ENCODE measurements around the gene PKD2.

PKD2 gene

GRCh38 chr4:88027611-88028608 is 20.5 kb downstream of the PKD2 start:
- DNase-seq (ENCODE audit: low read depth in 3 of 3), result no peak

DNA sequence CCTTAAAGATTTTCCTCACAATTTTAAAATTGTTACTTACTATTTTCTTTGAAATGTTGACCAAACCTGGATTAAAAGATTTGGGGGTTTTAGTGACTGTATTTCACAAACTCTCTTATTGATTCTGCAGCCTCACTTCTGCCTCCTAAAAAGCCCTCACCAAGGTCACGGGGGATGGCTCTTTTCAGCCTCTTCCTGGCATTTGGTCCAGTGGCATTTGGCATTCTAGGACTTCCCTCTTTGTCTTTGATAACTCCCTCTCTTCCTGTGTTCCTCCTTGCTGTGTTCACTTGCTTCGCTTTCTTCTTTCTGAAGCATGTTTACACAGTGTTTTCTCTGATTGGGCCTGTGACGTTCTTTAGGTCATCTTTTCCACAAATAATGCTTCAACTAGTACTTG is 21.5 kb downstream of the PKD2 start:
- no peak for DNase-seq (ENCODE audit: low read depth in 3 of 3)

DNA sequence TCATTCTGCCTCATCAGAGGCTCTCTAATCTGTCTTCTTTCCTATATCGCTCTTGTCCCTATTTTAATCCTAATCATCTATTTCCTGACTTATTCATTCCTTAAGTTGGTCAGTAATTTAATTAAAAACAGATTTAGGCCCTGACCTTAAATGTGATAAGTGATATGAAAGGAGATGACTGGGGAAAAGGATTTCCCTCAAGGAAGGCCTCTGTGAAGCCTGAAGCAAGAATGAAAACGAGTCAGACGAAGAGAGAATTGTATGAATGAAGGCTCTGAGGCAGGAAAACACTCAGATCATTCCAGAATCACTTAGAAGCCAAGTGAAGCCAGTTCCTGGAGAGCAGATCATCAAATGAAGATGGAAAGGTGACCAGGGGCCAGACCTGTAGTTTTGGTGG is 22.1 kb downstream of the PKD2 start:
- no peak for DNase-seq (ENCODE audit: low read depth in 3 of 3)

DNA sequence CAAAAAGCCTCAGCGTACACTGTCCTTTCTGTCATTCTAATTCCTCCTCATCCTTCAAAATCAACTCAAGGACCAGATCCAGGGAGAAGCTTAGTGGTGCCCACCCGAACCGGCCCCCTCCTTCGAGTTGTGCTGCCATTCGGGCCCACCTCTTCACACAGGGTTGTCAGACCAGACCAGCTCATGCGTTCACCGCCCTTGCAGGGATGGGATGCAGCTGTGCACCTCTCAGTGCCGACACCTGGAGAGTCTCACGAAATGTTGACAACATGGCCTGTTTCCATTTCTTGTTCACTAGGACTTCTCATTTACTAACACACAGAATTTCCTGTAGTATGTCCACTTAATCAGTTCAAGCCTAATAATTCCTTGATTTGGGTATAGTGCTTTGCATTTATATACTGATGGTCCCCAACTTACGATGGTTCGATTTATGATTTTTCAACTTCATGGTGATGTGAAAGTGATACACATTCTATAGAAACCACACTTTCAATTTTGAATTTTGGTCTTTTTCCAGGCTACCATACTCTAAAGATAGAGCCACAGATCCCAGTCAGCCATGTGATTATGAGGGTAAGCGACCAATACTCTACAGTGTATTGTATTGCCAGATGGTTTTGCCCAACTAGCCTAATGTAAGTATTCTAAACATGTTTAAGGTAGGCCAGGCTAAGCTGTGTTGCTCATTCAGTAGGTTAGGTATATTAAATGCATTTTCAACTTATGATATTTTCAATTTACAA is 23.3 kb downstream of the PKD2 start:
- DNase-seq (ENCODE audit: low read depth in 3 of 3), result no peak

GRCh38 chr4:88033309-88033708 is 25.9 kb downstream of the PKD2 start:
- DNase-seq (ENCODE audit: low read depth in 3 of 3), result peak in 1 of 3 donors; percentile 19

DNA sequence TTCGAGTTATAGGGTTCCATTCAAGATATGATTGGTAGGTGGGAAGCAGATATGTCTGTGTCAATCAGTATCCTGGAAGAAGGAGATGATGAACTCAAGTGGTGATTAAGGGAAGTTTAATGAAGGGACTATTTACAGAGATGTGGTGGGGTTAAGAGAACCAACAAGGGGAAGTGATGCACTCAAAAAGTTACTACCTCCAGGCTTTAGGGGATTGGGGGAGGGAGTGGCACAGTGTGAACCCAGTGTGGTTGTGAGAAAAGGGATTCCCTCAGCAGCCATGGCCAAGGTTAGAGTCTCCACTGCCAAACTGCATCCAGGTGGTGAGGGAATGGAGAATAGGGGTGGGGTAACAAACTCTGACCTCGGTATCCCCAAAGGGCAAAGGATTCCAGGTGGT is 27.9 kb downstream of the PKD2 start:
- DNase-seq (ENCODE audit: low read depth in 3 of 3), result no peak

DNA sequence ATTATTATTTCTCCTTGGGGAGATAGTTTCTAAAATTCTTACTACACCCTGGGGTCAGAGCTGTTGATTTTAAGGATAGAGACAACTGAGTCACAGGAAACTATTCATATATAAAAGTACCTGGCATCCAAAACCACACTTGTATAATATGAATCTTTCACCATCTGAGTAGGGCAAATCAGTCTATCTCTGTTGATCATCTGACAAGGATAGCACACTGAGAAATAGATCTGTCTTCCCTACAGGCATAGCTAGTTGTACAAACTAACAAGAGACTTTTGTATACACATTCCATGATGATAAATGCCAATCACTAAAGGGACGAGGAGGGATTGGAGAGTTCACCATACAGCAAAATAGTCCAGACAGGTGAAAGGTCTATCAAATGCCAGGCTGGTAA is 30.0 kb downstream of the PKD2 start:
- no peak for DNase-seq (ENCODE audit: low read depth in 3 of 3)

- DNase-seq (ENCODE audit: low read depth in 3 of 3), result no peak
These were observed 30.5 kb downstream of the PKD2 start for GRCh38 chr4:88037936-88038335.

GRCh38 chr4:88040707-88041106 is 33.3 kb downstream of the PKD2 start:
- no peak for DNase-seq (ENCODE audit: low read depth in 3 of 3)

DNA sequence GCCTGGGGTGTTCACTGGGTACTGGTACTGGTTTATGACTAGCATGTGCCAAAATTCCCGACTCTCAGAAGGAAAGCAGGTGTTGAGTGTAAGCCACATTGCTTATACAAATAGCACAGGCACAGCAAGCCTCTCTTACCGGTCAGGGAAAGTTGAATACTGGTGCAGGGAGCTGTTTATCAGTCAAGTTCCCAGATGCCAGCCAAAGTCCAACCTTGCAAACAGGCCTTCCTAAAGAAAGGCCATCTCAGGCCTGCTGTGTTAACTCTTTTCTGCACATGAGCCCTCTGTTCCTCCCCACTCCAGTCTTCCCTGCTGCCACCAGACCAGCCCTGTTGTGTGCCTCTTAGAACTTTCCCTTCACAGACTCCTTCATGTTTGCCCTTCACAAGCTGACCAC is 34.2 kb downstream of the PKD2 start:
- DNase-seq (ENCODE audit: low read depth in 3 of 3), result no peak

- DNase-seq (ENCODE audit: low read depth in 3 of 3), result no peak
These were observed 35.6 kb downstream of the PKD2 start for GRCh38 chr4:88043001-88043400.

DNA sequence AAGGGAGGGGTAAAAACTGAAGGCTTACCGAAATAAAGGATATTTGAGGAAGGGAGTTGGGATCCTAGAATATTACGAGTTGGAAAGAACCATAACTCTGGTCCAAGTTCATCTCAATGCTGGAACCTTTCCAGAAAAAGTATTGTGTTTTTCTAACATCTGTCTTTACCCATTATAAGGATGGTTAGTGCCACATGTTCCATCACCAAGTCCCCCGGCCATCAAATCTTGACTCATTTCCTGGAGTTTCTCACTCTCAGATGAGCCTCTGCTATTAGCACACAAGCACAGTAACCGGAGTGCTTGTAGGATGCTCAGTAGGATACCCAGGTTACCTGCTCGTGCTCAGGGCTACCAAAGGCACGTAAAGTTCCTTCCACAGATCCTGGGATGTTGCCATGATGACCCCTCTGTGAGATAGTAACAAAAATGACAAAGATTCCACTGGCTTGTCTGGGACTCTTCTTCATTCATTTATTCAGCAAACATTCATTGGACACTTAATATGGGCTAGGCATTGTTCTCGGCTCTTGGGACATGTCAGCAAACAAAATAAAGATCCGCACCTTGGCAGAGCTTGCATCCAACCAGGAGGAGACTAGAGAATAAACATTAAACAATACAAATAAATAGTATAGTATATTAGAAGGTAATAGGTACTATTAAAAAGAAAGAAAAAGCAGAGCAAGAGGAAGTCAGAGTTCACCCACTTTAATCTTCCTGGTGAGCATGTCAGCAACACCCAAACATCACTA is 36.3 kb downstream of the PKD2 start:
- no peak for DNase-seq (ENCODE audit: low read depth in 3 of 3)

- no peak for DNase-seq (ENCODE audit: low read depth in 3 of 3)
These were observed 37.6 kb downstream of the PKD2 start for GRCh38 chr4:88045021-88045420.

DNA sequence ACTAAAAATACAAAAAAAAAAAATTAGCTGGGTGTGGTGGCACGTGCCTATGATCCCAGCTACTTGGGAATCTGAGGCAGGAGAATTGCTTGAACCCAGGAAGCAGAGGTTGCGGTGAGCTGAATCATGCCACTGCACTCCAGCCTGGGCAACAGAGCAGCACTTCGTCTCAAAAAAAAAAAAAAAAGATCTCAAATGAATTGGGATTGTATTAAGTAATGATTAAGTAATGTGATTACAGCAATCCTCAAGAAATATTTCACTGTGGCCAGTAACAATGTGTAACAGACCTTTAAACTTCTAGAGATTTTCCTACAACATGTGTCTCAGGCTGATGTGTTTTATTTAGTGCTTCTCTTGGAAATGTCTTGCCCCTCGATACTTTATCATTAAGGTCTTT is 46.8 kb downstream of the PKD2 start:
- no peak for DNase-seq (ENCODE audit: low read depth in 3 of 3)

GRCh38 chr4:88054901-88055300 is 47.5 kb downstream of the PKD2 start:
- no peak for DNase-seq (ENCODE audit: low read depth in 3 of 3)

GRCh38 chr4:88058295-88058694 is 50.9 kb downstream of the PKD2 start:
- DNase-seq (ENCODE audit: low read depth in 3 of 3), result no peak

GRCh38 chr4:88059766-88060165 is 52.3 kb downstream of the PKD2 start:
- no peak for DNase-seq (ENCODE audit: low read depth in 3 of 3)

DNA sequence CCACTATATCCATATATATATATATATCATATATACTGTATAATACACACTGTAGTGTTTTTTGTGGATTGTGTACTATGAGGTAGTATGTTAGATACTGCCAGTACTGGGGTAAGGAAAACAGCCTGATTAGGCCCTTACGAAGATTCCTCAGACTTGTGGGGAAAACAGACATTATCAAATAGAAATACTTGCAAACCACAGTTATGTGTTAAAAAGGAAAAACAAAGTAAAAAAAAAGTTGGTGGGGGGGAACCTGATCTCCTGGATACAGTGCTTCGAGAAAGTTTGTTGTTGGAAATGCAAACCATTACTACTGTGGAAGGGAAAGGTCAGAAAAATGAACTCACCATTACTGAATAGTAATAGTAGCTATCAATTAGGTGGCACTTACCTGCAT is 53.0 kb downstream of the PKD2 start:
- DNase-seq (ENCODE audit: low read depth in 3 of 3), result no peak

DNA sequence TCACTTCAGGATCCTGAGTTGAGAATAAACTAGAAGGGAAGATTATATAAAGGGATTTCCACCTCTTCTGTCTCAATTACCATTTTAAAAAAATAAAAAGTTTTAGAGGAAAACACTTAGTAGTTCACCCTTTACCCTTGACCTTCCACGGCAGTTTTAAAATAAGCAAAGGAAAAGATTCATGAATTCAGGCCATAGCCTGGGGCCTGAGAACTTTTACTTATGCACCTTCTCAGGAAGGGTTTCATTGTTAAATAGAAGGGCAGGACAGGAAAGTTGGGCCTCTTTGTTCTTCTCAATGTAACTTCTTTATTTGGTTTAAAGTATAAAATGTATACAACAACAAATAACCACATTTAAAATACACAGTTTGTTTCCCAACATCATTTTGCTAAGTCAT is 54.9 kb downstream of the PKD2 start:
- DNase-seq (ENCODE audit: low read depth in 3 of 3), result no peak

DNA sequence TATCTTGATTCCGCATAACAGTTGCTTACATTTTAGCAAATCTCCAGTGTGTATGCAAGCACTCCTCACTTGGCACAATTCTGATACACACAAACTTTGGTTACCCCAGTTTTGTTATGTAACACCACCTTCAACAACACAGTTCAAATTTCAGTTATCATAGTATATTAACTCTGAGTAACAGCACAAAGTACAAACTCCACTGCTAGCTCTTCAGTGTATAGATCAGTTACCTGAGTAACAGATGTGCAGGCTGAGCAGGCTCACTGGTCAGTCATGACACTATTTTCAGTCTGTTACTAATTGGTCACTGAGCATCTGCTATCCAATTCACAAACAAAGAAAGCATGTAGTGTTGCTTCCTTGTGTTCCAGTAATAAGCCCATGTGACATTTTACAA is 55.4 kb downstream of the PKD2 start:
- DNase-seq (ENCODE audit: low read depth in 3 of 3), result no peak

DNA sequence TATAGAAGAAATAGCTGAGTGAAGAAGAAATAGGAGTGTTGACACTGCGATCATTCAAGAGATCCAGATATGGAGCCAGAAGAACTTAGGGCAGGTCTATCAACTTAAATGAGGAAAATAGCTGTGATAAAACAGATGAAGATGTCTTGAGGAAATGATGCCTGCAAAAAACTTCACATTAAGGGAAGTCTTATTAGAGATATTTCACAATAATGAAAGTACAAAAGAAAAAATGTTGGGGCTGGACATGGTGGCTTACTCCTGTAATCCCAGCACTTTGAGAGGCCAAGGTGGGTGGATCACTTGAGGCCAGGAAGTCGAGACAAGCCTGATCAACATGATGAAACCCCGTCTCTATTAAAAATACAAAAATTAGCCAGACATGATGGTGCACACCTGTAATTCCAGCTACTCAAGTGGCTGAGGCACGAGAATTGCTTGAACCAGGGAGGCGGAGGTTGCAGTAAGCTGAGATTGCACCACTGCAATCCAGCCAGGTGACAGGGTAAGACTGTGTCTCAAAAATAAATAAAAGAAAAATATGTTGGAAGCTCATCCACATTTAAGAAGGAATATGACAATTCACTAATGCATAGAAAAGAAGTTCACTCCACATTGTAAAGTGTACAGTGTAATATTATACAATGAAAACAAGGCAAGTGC is 56.3 kb downstream of the PKD2 start:
- no peak for DNase-seq (ENCODE audit: low read depth in 3 of 3)

DNA sequence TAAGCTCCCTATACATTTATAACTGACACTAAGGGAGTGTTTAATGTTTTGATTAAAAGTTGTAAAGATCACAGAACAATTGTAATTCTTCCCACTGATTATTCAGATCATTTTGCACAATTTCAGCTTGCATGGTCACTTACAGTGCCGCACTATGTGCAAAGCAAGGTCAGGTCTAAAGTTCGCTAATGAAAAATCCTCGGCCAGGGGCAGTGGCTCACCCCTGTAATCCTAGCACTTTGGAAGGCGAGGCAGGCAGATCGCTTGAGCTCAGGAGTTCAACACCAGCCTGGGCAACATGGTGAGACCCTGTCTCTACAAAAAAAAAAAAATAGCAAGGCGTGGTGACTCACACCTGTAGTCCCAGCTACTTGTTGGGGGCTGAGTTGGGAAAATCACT is 57.0 kb downstream of the PKD2 start:
- DNase-seq (ENCODE audit: low read depth in 3 of 3), result no peak

Measured in stimulated activated CD4-positive, alpha-beta T cell treated with anti-CD3 and anti-CD28 coated beads, TNF-alpha, amount 100 ng/mL, for 48 hours (primary cell).